ENCODE results near the gene TAS2R20. TPM values are rescaled to one million over a fixed set of nuclear protein-coding genes. Genes with fewer than 3 reads are reported as not detected.
A peak's percentile ranks its signal among the peaks of the same experiment; 100 is the strongest.

Gene TAS2R20
- total and polyA plus RNA-seq, 2 donors: 0.30 to 0.76 TPM

GRCh38 chr12:11016937-11017336, 18.8 kb upstream of the TAS2R20 start:
- H3K4me1 ChIP-seq (ENCODE audit: control insufficient read depth in 2 of 2, insufficient read depth in 2 of 2, low read length in 2 of 2): no peaks in the 10 kb centered on the region
- H3K9me3 ChIP-seq (ENCODE audit: control insufficient read depth in 2 of 2, insufficient read depth in 1 of 2, low read length in 1 of 2): no peaks in the 10 kb centered on the region
- no peak for DNase-seq (ENCODE audit: low read depth in 6 of 9, low spot score in 9 of 9)
- no peak overlapping the region for H3K27ac ChIP-seq (ENCODE audit: low read depth in 1 of 2, low read length in 1 of 2)
- H3K27me3 ChIP-seq (ENCODE audit: control insufficient read depth in 2 of 2, insufficient read depth in 1 of 2, low read length in 1 of 2): no peaks in the 10 kb centered on the region
- H3K36me3 ChIP-seq (ENCODE audit: control insufficient read depth in 2 of 2, insufficient read depth in 2 of 2, low read length in 1 of 2): peaks cover 0 to 2% of the 10 kb centered on the region in 2 donors
- H3K4me3 ChIP-seq (ENCODE audit: low read length in 2 of 2): no peak overlapping the region
- 100% methylated on average over 1 of the region's 1 CpG for WGBS

GRCh38 chr12:11015775-11016430, 17.8 kb upstream of the TAS2R20 start:
- H3K4me1 ChIP-seq (ENCODE audit: control insufficient read depth in 2 of 2, insufficient read depth in 2 of 2, low read length in 2 of 2): no peaks in the 10 kb centered on the region
- no peak overlapping the region for H3K4me3 ChIP-seq (ENCODE audit: low read length in 2 of 2)
- WGBS: 96% methylated on average over 4 of the region's 4 CpGs
- DNase-seq (ENCODE audit: low read depth in 6 of 9, low spot score in 9 of 9): no peak
- H3K27ac ChIP-seq (ENCODE audit: low read depth in 1 of 2, low read length in 1 of 2): no peak overlapping the region
- peaks cover 0 to 2% of the 10 kb centered on the region in 2 donors for H3K36me3 ChIP-seq (ENCODE audit: control insufficient read depth in 2 of 2, insufficient read depth in 2 of 2, low read length in 1 of 2)
- no peaks in the 10 kb centered on the region for H3K9me3 ChIP-seq (ENCODE audit: control insufficient read depth in 2 of 2, insufficient read depth in 1 of 2, low read length in 1 of 2)
- no peaks in the 10 kb centered on the region for H3K27me3 ChIP-seq (ENCODE audit: control insufficient read depth in 2 of 2, insufficient read depth in 1 of 2, low read length in 1 of 2)

GRCh38 chr12:11014234-11014633, 16.1 kb upstream of the TAS2R20 start:
- Histone ChIP-seq H3K4me3 (ENCODE audit: low read length in 2 of 2) (no peak overlapping the region), H3K27ac (ENCODE audit: low read depth in 1 of 2, low read length in 1 of 2) (no peak overlapping the region), H3K36me3 (ENCODE audit: control insufficient read depth in 2 of 2, insufficient read depth in 2 of 2, low read length in 1 of 2) (peaks cover 0 to 2% of the 10 kb centered on the region in 2 donors), H3K27me3 (ENCODE audit: control insufficient read depth in 2 of 2, insufficient read depth in 1 of 2, low read length in 1 of 2) (no peaks in the 10 kb centered on the region), H3K9me3 (ENCODE audit: control insufficient read depth in 2 of 2, insufficient read depth in 1 of 2, low read length in 1 of 2) (no peaks in the 10 kb centered on the region), H3K4me1 (ENCODE audit: control insufficient read depth in 2 of 2, insufficient read depth in 2 of 2, low read length in 2 of 2) (no peaks in the 10 kb centered on the region)
- DNase-seq (ENCODE audit: low read depth in 6 of 9, low spot score in 9 of 9): no peak

GRCh38 chr12:11007608-11008007, 9.5 kb upstream of the TAS2R20 start:
- WGBS: 99% methylated on average over 1 of the region's 1 CpG
- H3K4me1 ChIP-seq (ENCODE audit: control insufficient read depth in 2 of 2, insufficient read depth in 2 of 2, low read length in 2 of 2): no peaks in the 10 kb centered on the region
- H3K4me3 ChIP-seq (ENCODE audit: low read length in 2 of 2): no peak overlapping the region
- no peak for DNase-seq (ENCODE audit: low read depth in 6 of 9, low spot score in 9 of 9)
- no peaks in the 10 kb centered on the region for H3K9me3 ChIP-seq (ENCODE audit: control insufficient read depth in 2 of 2, insufficient read depth in 1 of 2, low read length in 1 of 2)
- no peak overlapping the region for H3K27ac ChIP-seq (ENCODE audit: low read depth in 1 of 2, low read length in 1 of 2)
- no peaks in the 10 kb centered on the region for H3K27me3 ChIP-seq (ENCODE audit: control insufficient read depth in 2 of 2, insufficient read depth in 1 of 2, low read length in 1 of 2)
- no peaks in the 10 kb centered on the region for H3K36me3 ChIP-seq (ENCODE audit: control insufficient read depth in 2 of 2, insufficient read depth in 2 of 2, low read length in 1 of 2)

GRCh38 chr12:10994307-10994706, 3.8 kb downstream of the TAS2R20 start:
- H3K36me3 ChIP-seq (ENCODE audit: control insufficient read depth in 2 of 2, insufficient read depth in 2 of 2, low read length in 1 of 2): peaks cover 0 to 3% of the 10 kb centered on the region in 2 donors
- no peaks in the 10 kb centered on the region for H3K9me3 ChIP-seq (ENCODE audit: control insufficient read depth in 2 of 2, insufficient read depth in 1 of 2, low read length in 1 of 2)
- no peak for DNase-seq (ENCODE audit: low read depth in 6 of 9, low spot score in 9 of 9)
- WGBS: 98% methylated on average over 3 of the region's 3 CpGs
- no peak overlapping the region for H3K27ac ChIP-seq (ENCODE audit: low read depth in 1 of 2, low read length in 1 of 2)
- H3K4me1 ChIP-seq (ENCODE audit: control insufficient read depth in 2 of 2, insufficient read depth in 2 of 2, low read length in 2 of 2): no peaks in the 10 kb centered on the region
- no peaks in the 10 kb centered on the region for H3K27me3 ChIP-seq (ENCODE audit: control insufficient read depth in 2 of 2, insufficient read depth in 1 of 2, low read length in 1 of 2)
- no peak overlapping the region for H3K4me3 ChIP-seq (ENCODE audit: low read length in 2 of 2)

- 98% methylated on average over 2 of the region's 2 CpGs for WGBS
- H3K27me3 ChIP-seq (ENCODE audit: control insufficient read depth in 2 of 2, insufficient read depth in 1 of 2, low read length in 1 of 2): peaks cover 0 to 10% of the 10 kb centered on the region in 2 donors
- no peak overlapping the region for H3K4me3 ChIP-seq (ENCODE audit: low read length in 2 of 2)
- H3K9me3 ChIP-seq (ENCODE audit: control insufficient read depth in 2 of 2, insufficient read depth in 1 of 2, low read length in 1 of 2): no peaks in the 10 kb centered on the region
- DNase-seq (ENCODE audit: low read depth in 6 of 9, low spot score in 9 of 9): no peak
- H3K27ac ChIP-seq (ENCODE audit: low read depth in 1 of 2, low read length in 1 of 2): no peak overlapping the region
- peaks cover 0 to 3% of the 10 kb centered on the region in 2 donors for H3K36me3 ChIP-seq (ENCODE audit: control insufficient read depth in 2 of 2, insufficient read depth in 2 of 2, low read length in 1 of 2)
- no peaks in the 10 kb centered on the region for H3K4me1 ChIP-seq (ENCODE audit: control insufficient read depth in 2 of 2, insufficient read depth in 2 of 2, low read length in 2 of 2)
These were observed 9.0 kb downstream of the TAS2R20 start for GRCh38 chr12:10989107-10989506.

- Histone ChIP-seq H3K9me3 (ENCODE audit: control insufficient read depth in 2 of 2, insufficient read depth in 1 of 2, low read length in 1 of 2) (no peaks in the 10 kb centered on the region), H3K27me3 (ENCODE audit: control insufficient read depth in 2 of 2, insufficient read depth in 1 of 2, low read length in 1 of 2) (peaks cover 8 to 14% of the 10 kb centered on the region in 2 donors), H3K4me1 (ENCODE audit: control insufficient read depth in 2 of 2, insufficient read depth in 2 of 2, low read length in 2 of 2) (peaks cover 0 to 3% of the 10 kb centered on the region in 2 donors), H3K27ac (ENCODE audit: low read depth in 1 of 2, low read length in 1 of 2) (no peak within 1 kb of the TSS), H3K36me3 (ENCODE audit: control insufficient read depth in 2 of 2, insufficient read depth in 2 of 2, low read length in 1 of 2) (no peaks in the 10 kb centered on the region), H3K4me3 (ENCODE audit: low read length in 2 of 2) (no peak within 1 kb of the TSS)
- 70% methylated on average over 2 of the region's 2 CpGs for WGBS
- no peak for DNase-seq (ENCODE audit: low read depth in 6 of 9, low spot score in 9 of 9)
These were observed 11.3 kb downstream of the TAS2R20 start, which contains the start of gene TAS2R50 for GRCh38 chr12:10986812-10987211. Gene TAS2R50, minus strand, starts transcription at chr12:10986912. Its CDS starts 52 bp downstream, at chr12:10986860.

- Histone ChIP-seq H3K36me3 (ENCODE audit: control insufficient read depth in 2 of 2, insufficient read depth in 2 of 2, low read length in 1 of 2) (no peaks in the 10 kb centered on the region), H3K27ac (ENCODE audit: low read depth in 1 of 2, low read length in 1 of 2) (no peak overlapping the region), H3K4me1 (ENCODE audit: control insufficient read depth in 2 of 2, insufficient read depth in 2 of 2, low read length in 2 of 2) (peaks cover 0 to 6% of the 10 kb centered on the region in 2 donors), H3K9me3 (ENCODE audit: control insufficient read depth in 2 of 2, insufficient read depth in 1 of 2, low read length in 1 of 2) (no peaks in the 10 kb centered on the region), H3K27me3 (ENCODE audit: control insufficient read depth in 2 of 2, insufficient read depth in 1 of 2, low read length in 1 of 2) (peaks cover 24 to 32% of the 10 kb centered on the region in 2 donors), H3K4me3 (ENCODE audit: low read length in 2 of 2) (no peak overlapping the region)
- peak; percentile 42 to 94 (median 71) for DNase-seq (ENCODE audit: low read depth in 6 of 9, low spot score in 9 of 9)
- 48% methylated on average over 5 of the region's 5 CpGs for WGBS
These were observed 15.9 kb downstream of the TAS2R20 start for GRCh38 chr12:10982244-10982643.

GRCh38 chr12:10974965-10975364, 23.1 kb downstream of the TAS2R20 start:
- no peaks in the 10 kb centered on the region for H3K9me3 ChIP-seq (ENCODE audit: control insufficient read depth in 2 of 2, insufficient read depth in 1 of 2, low read length in 1 of 2)
- H3K4me3 ChIP-seq (ENCODE audit: low read length in 2 of 2): no peak overlapping the region
- peaks cover 3 to 11% of the 10 kb centered on the region in 2 donors for H3K27me3 ChIP-seq (ENCODE audit: control insufficient read depth in 2 of 2, insufficient read depth in 1 of 2, low read length in 1 of 2)
- H3K4me1 ChIP-seq (ENCODE audit: control insufficient read depth in 2 of 2, insufficient read depth in 2 of 2, low read length in 2 of 2): no peaks in the 10 kb centered on the region
- WGBS: 98% methylated on average over 3 of the region's 3 CpGs
- no peak overlapping the region for H3K27ac ChIP-seq (ENCODE audit: low read depth in 1 of 2, low read length in 1 of 2)
- no peaks in the 10 kb centered on the region for H3K36me3 ChIP-seq (ENCODE audit: control insufficient read depth in 2 of 2, insufficient read depth in 2 of 2, low read length in 1 of 2)
- DNase-seq (ENCODE audit: low read depth in 6 of 9, low spot score in 9 of 9): no peak

All from thymus (tissue), 11 donors.